ENCODE results near the gene PTPRD.
"Not testable (repeated sequence)": the region's sequence is repeated elsewhere in the genome, so short reads cannot be mapped to it uniquely, and the experiment has no call there.

The PTPRD gene

GRCh38 chr9:9117866-9118265, 1494.9 kb downstream of the PTPRD start:
- no peak for TF ChIP-seq CTCF (IDR thresholded peaks at IDR 0.05; ENCODE audit: borderline replicate concordance, control extremely low read depth, extremely low read depth, insufficient read depth, missing control alignments)
- in situ Hi-C loops (cut with MboI; ENCODE audit: low sequenced_read_pairs, unreplicated experiment) = loop anchor here (10.0 kb wide), 1 partner anchor 57 kb away; no protein-coding TSS in a partner anchor
- DNase-seq (ENCODE audit: low spot score) = no peak

DNA sequence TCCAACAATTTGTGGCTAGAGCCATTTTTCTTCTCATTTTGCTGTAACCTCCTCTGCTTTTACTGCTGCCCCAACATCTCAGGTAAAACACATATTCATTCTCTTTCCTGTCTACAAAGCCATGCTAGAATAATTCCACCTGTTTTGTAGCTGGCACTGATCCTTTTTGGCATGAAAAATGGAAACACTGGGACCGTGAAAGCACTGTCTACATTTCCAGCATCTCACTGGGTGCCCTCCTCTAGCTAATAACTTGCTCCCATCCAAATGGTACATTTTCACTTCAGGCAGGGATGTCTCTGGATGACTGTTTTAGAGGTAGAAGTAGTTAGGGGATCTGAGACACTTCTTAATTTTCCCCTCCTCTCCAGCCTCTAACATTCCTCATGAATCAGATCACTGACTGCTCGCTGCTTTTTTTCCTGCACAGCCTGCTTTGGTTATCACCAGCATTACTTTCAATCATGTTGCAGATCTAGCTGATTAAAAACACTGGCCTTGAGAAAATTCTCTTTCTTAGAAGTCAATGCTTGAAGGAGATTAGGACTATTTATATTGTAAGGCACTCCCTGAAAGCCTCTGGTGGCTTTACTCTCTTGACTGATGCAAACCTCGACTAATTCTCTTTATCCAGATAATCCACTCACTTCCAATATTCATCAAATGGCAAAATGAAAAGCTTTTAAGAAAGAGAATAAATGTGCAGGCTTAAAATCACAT, 1500.6 kb downstream of the PTPRD start:
- in situ Hi-C loops (cut with MboI; ENCODE audit: low sequenced_read_pairs, unreplicated experiment) = loop anchor here (10.0 kb wide), 1 partner anchor 63 kb away; no protein-coding TSS in a partner anchor
- no peak for TF ChIP-seq CTCF (IDR thresholded peaks at IDR 0.05; ENCODE audit: borderline replicate concordance, control extremely low read depth, extremely low read depth, insufficient read depth, missing control alignments)

DNA sequence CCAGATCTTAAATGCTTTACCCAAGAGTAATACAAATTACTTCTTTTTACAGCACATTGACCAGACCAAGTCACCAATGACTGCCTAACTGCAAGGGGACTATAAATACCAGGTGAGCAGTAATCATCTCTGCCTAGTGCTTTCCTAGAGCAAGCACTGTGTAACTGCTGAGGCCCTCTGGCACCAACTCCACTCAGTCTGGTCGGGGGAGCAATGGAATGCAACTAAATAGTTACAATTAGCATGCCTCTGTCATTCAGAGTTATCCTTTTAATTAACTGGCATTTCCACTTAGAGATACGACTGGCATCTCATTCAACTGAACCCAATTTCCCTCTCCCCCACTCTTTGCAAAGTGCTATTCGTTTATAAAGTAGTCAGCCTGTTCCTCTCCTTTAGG, 1504.2 kb downstream of the PTPRD start:
- DNase-seq (ENCODE audit: low spot score) = no peak
- in situ Hi-C loops (cut with MboI; ENCODE audit: low sequenced_read_pairs, unreplicated experiment) = no loop called here
- TF ChIP-seq CTCF (IDR thresholded peaks at IDR 0.05; ENCODE audit: borderline replicate concordance, control extremely low read depth, extremely low read depth, insufficient read depth, missing control alignments) = no peak

More for the DNA sequence above, 1500.6 kb downstream of the PTPRD start:
- DNase-seq (ENCODE audit: low spot score) = no peak

GRCh38 chr9:9102295-9102694, 1510.5 kb downstream of the PTPRD start:
- in situ Hi-C loops (cut with MboI; ENCODE audit: low sequenced_read_pairs, unreplicated experiment) = no loop called here
- TF ChIP-seq CTCF (IDR thresholded peaks at IDR 0.05; ENCODE audit: borderline replicate concordance, control extremely low read depth, extremely low read depth, insufficient read depth, missing control alignments) = no peak
- no peak for DNase-seq (ENCODE audit: low spot score)

GRCh38 chr9:9100070-9100469, 1512.7 kb downstream of the PTPRD start:
- TF ChIP-seq CTCF (IDR thresholded peaks at IDR 0.05; ENCODE audit: borderline replicate concordance, control extremely low read depth, extremely low read depth, insufficient read depth, missing control alignments) = no peak
- in situ Hi-C loops (cut with MboI; ENCODE audit: low sequenced_read_pairs, unreplicated experiment) = no loop called here
- no peak for DNase-seq (ENCODE audit: low spot score)

GRCh38 chr9:9099646-9100045, 1513.2 kb downstream of the PTPRD start:
- TF ChIP-seq CTCF (IDR thresholded peaks at IDR 0.05; ENCODE audit: borderline replicate concordance, control extremely low read depth, extremely low read depth, insufficient read depth, missing control alignments) = no peak
- DNase-seq (ENCODE audit: low spot score) = no peak
- in situ Hi-C loops (cut with MboI; ENCODE audit: low sequenced_read_pairs, unreplicated experiment) = no loop called here

- in situ Hi-C loops (cut with MboI; ENCODE audit: low sequenced_read_pairs, unreplicated experiment) = not testable (repeated sequence)
Measured at GRCh38 chr9:9097254-9097653, 1515.5 kb downstream of the PTPRD start.

More at GRCh38 chr9:9097254-9097653, 1515.5 kb downstream of the PTPRD start:
- not testable (repeated sequence) for DNase-seq (ENCODE audit: low spot score)

Data from GM13976 (cell line).